Fibroblast of mammary gland (primary cell): ENCODE data around the gene NTRK2.

Experiments used
- DNase-seq: peaks from one replicate; pipeline ENCODE4 v3.0.0-alpha.2; 2010; ENCODE audit warnings: low read depth
- H3K4me3 ChIP-seq: 2 replicates; pipeline ENCODE4 v1.5.1; 2011; ENCODE audit warnings: low read depth, mild to moderate bottlenecking, low read length, moderate library complexity; ENCODE audit not compliant: control insufficient read depth
- TF ChIP-seq, protein P1 (sequence below): conservative IDR thresholded peaks from 2 replicates; pipeline ENCODE4 v1.5.1; 2011; ENCODE audit warnings: low read depth, low read length, inconsistent platforms; ENCODE audit not compliant: control insufficient read depth, insufficient read depth

NTRK2 gene

DNA sequence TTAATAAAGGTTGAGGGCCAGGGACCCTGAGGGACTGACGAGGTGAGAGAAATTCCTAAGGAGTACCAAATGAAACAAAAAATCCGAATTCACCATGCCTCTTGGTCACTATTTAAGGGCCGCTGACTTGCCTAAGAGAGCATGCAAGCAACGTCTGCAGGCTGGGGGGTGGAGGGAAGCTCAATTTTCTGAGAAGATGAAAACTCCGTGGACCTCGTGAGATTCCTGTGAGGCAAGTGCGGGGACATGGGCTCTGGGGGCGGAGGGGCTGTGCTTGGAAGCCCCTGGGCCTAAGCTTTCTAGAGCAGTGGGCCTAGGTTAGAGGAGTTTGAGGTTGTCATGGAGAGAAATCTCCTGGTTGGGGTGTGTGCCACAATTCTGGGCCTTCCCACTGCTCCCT is 27.5 kb downstream of the NTRK2 start:
- H3K4me3 ChIP-seq, result no peak overlapping the region
- no peak for DNase-seq
- TF ChIP-seq, protein P1, sequence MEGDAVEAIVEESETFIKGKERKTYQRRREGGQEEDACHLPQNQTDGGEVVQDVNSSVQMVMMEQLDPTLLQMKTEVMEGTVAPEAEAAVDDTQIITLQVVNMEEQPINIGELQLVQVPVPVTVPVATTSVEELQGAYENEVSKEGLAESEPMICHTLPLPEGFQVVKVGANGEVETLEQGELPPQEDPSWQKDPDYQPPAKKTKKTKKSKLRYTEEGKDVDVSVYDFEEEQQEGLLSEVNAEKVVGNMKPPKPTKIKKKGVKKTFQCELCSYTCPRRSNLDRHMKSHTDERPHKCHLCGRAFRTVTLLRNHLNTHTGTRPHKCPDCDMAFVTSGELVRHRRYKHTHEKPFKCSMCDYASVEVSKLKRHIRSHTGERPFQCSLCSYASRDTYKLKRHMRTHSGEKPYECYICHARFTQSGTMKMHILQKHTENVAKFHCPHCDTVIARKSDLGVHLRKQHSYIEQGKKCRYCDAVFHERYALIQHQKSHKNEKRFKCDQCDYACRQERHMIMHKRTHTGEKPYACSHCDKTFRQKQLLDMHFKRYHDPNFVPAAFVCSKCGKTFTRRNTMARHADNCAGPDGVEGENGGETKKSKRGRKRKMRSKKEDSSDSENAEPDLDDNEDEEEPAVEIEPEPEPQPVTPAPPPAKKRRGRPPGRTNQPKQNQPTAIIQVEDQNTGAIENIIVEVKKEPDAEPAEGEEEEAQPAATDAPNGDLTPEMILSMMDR, result no peak

DNA sequence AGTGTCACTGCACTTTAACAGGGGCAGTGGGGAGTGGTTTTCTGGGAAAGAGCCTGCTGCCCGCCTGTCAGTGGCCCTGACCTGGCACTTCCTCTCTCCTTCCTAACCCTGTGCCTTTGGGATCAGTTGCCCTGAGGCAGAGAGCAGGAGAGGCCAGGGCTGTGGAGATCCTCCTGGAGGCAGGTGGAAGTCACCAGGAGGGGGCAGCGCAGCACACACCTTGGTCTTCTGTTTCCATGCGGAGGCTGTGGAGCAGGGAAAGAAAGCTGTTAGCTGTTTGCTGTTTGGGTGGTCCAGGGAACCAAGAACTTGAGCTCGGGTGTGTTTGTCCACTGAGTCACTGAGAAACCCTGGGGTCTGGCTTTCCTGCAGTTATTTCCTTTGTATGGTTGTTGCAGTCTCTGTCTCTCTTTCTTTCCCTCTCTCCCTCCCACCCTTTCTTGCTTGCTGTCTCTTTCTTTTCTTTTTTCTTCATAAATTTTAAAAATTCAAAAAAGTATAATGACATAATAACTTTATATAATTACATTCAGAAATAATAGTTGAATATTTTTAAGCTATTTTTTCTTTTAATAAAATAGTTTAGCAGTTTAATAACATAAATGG is 28.1 kb downstream of the NTRK2 start:
- TF ChIP-seq, protein P1, result peak; percentile 59
- DNase-seq, result peak; percentile 38
- H3K4me3 ChIP-seq, result no peak overlapping the region

DNA sequence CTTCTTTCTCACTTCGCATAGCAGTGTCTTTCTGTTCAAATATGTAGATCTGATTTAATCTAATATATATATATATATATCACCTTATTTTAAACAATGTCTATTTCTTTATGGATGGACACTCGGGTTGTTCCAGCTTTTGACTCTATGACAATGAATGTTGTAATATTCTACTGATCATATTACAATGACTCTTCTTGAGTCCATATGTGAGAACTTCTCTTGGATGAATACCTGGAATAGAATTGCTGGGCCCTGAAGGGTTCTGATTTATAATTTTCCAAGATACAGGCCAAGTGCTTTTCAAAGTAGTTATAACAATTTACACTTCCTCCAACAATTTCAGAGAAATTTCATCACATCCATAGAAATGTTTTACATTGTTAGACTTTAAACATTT is 28.8 kb downstream of the NTRK2 start:
- no peak for DNase-seq
- TF ChIP-seq, protein P1, result no peak
- H3K4me3 ChIP-seq, result no peak overlapping the region

DNA sequence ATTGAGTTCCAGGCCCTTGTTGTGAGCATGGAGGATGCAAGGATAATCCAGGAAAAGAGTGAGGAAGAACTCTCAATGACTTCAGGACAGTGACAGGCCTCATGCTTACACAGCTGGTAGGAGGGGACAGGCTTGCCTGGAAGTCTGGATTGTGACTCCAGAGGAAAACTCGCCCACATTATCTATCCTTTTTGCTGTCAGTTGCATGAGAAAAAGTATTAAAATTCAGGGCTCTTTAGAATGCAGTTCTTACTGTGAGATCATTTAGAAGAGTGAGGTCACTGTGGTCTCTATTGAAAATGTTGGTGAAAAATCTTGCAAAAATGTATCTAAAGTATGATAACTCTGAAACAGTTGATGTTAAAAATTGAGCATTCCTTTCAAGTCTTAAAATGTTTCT is 30.5 kb downstream of the NTRK2 start:
- TF ChIP-seq, protein P1, result no peak
- no peak overlapping the region for H3K4me3 ChIP-seq
- no peak for DNase-seq

DNA sequence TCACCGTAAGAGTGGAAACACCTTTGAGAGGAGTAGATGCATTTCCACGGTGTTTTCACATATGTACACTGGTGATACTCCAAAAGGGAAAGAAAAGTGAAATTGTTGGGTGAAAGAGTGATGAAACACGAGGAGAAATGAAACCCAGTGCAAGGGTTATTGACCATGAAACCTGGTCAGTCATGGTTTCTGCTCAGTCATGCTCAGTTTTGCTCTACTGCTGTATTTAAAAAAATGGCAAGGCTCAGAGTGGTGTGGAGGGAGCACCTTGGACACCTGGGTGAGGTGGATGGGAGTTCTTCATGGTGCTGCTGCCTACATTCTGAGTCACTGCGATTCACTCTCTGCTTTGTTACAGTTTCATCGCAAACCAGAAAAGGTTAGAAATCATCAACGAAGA is 32.3 kb downstream of the NTRK2 start:
- H3K4me3 ChIP-seq, result no peak overlapping the region
- DNase-seq, result no peak
- TF ChIP-seq, protein P1, result no peak

DNA sequence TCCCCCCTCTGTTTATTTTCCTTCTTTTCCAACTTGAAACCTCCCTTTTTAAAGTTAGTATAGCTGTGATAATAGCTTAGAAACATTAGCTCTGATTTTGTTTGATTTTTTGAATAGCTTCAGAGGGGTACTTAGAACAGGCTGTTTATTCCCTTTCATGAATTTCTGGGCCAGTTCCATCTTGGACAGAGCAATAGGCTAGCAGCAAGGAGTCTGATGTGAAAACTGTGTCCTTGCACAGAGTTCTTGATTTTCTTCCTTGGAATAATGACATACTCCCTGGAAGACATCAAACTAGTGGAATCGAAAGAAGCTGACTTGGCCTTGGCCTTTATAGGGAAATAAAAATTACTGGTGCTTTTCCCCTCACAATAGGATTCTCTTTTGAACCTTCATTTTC is 32.9 kb downstream of the NTRK2 start:
- H3K4me3 ChIP-seq, result no peak overlapping the region
- no peak for DNase-seq
- TF ChIP-seq, protein P1, result no peak

DNA sequence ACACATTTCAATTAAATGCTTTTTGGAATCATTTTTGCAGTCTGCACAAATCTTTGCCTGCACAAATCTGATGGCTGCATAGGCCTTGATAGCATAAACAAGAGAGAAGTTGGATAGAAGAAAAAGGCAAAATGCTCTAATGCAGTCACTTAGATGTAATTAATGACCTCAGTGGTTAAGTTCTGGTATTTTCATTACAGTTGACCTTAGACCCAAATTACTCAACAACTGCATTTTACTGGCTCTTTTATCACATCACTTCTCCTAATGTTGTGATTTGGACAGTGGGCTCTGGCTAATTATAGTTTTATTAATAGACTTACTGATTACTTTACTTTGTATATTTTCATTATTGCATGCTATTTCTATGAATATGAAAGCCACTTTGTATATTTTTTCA is 34.3 kb downstream of the NTRK2 start:
- no peak for DNase-seq
- H3K4me3 ChIP-seq, result no peak overlapping the region
- TF ChIP-seq, protein P1, result no peak
